ENCODE data around the gene MLN. TPM values are rescaled to one million over a fixed set of nuclear protein-coding genes. Genes with fewer than 3 reads are reported as not detected.

MLN gene
- total RNA-seq, 1 experiment from 2014 or later: not detected

Other genes starting within 250 kb of the MLN start
- gene BAK1, start 223.7 kb downstream of the MLN start, total RNA-seq (2014; rRNA removed; shearing (Covaris generic); ENCODE audit: low replicate concordance): 9.9 and 18.7 TPM in 2 replicates
- gene ITPR3, start 182.7 kb downstream of the MLN start, total RNA-seq (2014; rRNA removed; shearing (Covaris generic); ENCODE audit: low replicate concordance): 3.9 and 6.1 TPM in 2 replicates
- gene UQCC2, start 92.3 kb downstream of the MLN start, total RNA-seq (2014; rRNA removed; shearing (Covaris generic); ENCODE audit: low replicate concordance): 32.8 and 48.9 TPM in 2 replicates
- gene IP6K3, start 57.1 kb downstream of the MLN start, total RNA-seq (2014; rRNA removed; shearing (Covaris generic); ENCODE audit: low replicate concordance): not detected in 2 replicates
- 32.8 and 42.1 TPM in 2 replicates for gene LEMD2, start 14.9 kb downstream of the MLN start, total RNA-seq (2014; rRNA removed; shearing (Covaris generic); ENCODE audit: low replicate concordance)

Measured in Karpas-422 (cell line).